Heart right ventricle (tissue), 16 donors: ENCODE data around the gene PALM2AKAP2. TPM values are rescaled to one million over a fixed set of nuclear protein-coding genes. Genes with fewer than 3 reads are reported as not detected.

ENCODE experiments used
- ATAC-seq, 8 donors: fragments of 200-7000 bp; cut with Tn5 transposase; one replicate each; pipeline ENCODE4 v1.9.1; 2020; ENCODE audit warnings: mild to moderate bottlenecking in 8 of 8, moderate library complexity in 8 of 8, moderate number of reproducible peaks in 1 of 8
- DNase-seq, 2 donors: peaks; one replicate each; pipeline ENCODE4 v3.0.0-alpha.2; 2020
- H3K27ac ChIP-seq, 10 donors: fragments of 200-600 bp; sonication (generic) in 2 of 10; one replicate each; pipeline versions ENCODE4 v1.5.0 to v1.8.0; 2020 to 2022; ENCODE audit warnings: mild to moderate bottlenecking in 3 of 10
- H3K27me3 ChIP-seq, 7 donors: fragments of 200-600 bp; one replicate each; pipeline ENCODE4 v1.8.0; 2021 to 2022; ENCODE audit warnings: mild to moderate bottlenecking in 2 of 7
- H3K36me3 ChIP-seq, 9 donors: fragments of 200-600 bp; sonication (generic) in 1 of 9; one replicate each; pipeline versions ENCODE4 v1.5.0 to v1.8.0; 2020 to 2022; ENCODE audit warnings: mild to moderate bottlenecking in 2 of 9
- H3K4me1 ChIP-seq, 9 donors: fragments of 200-600 bp; sonication (generic) in 1 of 9; one replicate each; pipeline versions ENCODE4 v1.5.0 to v1.8.0; 2020 to 2022; ENCODE audit warnings: mild to moderate bottlenecking in 4 of 9
- H3K4me3 ChIP-seq, 10 donors: fragments of 200-600 bp; sonication (generic) in 2 of 10; one replicate each; pipeline versions ENCODE4 v1.5.0 to v1.8.0; 2020 to 2022; ENCODE audit warnings: mild to moderate bottlenecking in 7 of 10, moderate library complexity in 2 of 10
- H3K9me3 ChIP-seq, 11 donors: fragments of 200-600 bp in 10 of 11; sonication (generic) in 2 of 11; one replicate each; pipeline versions ENCODE4 v1.5.0 to v1.8.0; 2013 to 2022; ENCODE audit warnings: mild to moderate bottlenecking in 2 of 11, control low read depth in 1 of 11, moderate library complexity in 1 of 11
- WGBS, 2 donors: extraction: QIAGEN DNeasy Blood & Tissue Kit; methylation state at CpG; one replicate each; pipeline ENCODE4 v1.1.7; 2013; ENCODE audit warnings: inconsistent platforms in 1 of 2; 5-methylcytosine and 5-hydroxymethylcytosine counted together
- intact Hi-C, 10 donors: fragments of 100-400 bp; cut with DNase I; formaldehyde crosslinking; loops; one replicate each; pipeline versions ENCODE4 v1.11.1 to v1.14.2; 2022
- polyA plus RNA-seq, 2 donors: library from polyadenylated mRNA; stranded (reverse); fragments of 200-250 nt; gene quantifications; one replicate each; pipeline ENCODE4 v1.2.3, GENCODE V29; 2013
- total RNA-seq, 10 donors: library from RNA; stranded (reverse); fragmentation: NEBNext Ultra II Directional in 3 of 10; extraction: Animal tissue kit (Norgen Biotek cat#: 25700) in 3 of 10; gene quantifications; one replicate each; pipeline versions ENCODE4 v1.2.1 to v1.2.4, GENCODE V29; 2021 to 2023
- TF ChIP-seq, protein P1 (sequence below), 9 donors: fragments of 200-600 bp; sonication (generic) in 2 of 9; IDR thresholded peaks; one replicate each; pipeline versions ENCODE4 v1.5.0 to v1.8.0; 2021 to 2022; ENCODE audit warnings: antibody characterized with exemption in 9 of 9, mild to moderate bottlenecking in 5 of 9, moderate library complexity in 1 of 9
- donor health status: Arrhythmogenic right ventricular cardiomyopathy.
- donor health status: ischemic (EF 13 %, LVEDD 7.1; RV severe dilation, severe dysfunction).
- donor health status: healthy with polysubstance abuse.
- donor health status: DM: no; HTN: yes; CAD: no.
- donor health status: DM: no; HTN: no; CAD: no.
- donor health status: ischemic (EF 25% LVEDD 6.9; RV normal size, moderate dysfunction).
- donor health status: ischemic (EF 25% LVEDD 5.7; RV mildly dilated, moderate dysfunction).
- donor health status: healthy.
- donor health status: DM: yes; HTN: yes; CAD: no.
- donor health status: Ischemic cardiomyopathy.
- donor health status: ischemic (EF 35%, LVEDD 5.7; RV mildly dilated, moderate dysfunction).
- donor health status: nonischemic (EF 11% LVEDD 7.7; RV severe dilation, severe dysfunction).
- donor health status: DM: yes; HTN: yes; CAD: no.
- donor health status: PGD.
- donor health status: ischemic (EF 29% LVEDD 5.4; RV normal size, mild dysfunction).
- donor health status: nonischemic (EF 23%, LVEDD 6.1; RV moderate dilation, normal function).

Gene PALM2AKAP2
- total and polyA plus RNA-seq, 12 donors: 3.1 to 111 (median 93.6) TPM

DNA sequence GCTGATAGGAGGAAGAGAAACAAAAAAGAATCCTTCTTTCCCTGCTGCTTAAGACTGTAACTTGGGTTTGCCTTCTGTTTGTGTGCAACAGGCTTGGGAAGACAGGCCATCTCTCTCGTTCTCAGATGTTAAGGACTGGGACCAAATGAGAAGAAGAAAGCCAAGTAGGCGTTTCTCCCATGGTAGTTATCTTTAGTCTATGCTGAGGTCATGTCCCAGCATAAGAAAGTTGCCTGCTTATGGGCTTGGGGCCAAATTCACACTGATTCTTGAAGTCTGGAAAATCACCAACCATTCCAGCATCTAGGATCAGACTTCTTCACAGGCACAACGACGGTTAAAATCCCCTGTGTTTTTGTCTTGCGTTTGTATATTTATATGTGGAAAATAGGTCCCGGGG is 44.2 kb upstream of the PALM2AKAP2 start:
- intact Hi-C loops: no loop called here
- Histone ChIP-seq H3K27me3 (no peaks in the 10 kb centered on the region), H3K36me3 (no peaks in the 10 kb centered on the region), H3K27ac (peak overlapping the region in 4 of 10 donors; percentile 9 to 39 (median 22)), H3K9me3 (no peaks in the 10 kb centered on the region), H3K4me3 (no peak overlapping the region), H3K4me1 (peaks cover 0 to 20% (median 12%) of the 10 kb centered on the region in 9 donors)
- TF ChIP-seq, protein P1, sequence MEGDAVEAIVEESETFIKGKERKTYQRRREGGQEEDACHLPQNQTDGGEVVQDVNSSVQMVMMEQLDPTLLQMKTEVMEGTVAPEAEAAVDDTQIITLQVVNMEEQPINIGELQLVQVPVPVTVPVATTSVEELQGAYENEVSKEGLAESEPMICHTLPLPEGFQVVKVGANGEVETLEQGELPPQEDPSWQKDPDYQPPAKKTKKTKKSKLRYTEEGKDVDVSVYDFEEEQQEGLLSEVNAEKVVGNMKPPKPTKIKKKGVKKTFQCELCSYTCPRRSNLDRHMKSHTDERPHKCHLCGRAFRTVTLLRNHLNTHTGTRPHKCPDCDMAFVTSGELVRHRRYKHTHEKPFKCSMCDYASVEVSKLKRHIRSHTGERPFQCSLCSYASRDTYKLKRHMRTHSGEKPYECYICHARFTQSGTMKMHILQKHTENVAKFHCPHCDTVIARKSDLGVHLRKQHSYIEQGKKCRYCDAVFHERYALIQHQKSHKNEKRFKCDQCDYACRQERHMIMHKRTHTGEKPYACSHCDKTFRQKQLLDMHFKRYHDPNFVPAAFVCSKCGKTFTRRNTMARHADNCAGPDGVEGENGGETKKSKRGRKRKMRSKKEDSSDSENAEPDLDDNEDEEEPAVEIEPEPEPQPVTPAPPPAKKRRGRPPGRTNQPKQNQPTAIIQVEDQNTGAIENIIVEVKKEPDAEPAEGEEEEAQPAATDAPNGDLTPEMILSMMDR (IDR thresholded peaks at IDR 0.05): no peak
- ATAC-seq (peak in 7 of 8 donors; percentile 39 to 82 (median 69)), DNase-seq (peak in 1 of 2 donors; percentile 46)
- WGBS, 2 donors: 57 to 65% methylated on average over 6 of the region's 6 CpGs

DNA sequence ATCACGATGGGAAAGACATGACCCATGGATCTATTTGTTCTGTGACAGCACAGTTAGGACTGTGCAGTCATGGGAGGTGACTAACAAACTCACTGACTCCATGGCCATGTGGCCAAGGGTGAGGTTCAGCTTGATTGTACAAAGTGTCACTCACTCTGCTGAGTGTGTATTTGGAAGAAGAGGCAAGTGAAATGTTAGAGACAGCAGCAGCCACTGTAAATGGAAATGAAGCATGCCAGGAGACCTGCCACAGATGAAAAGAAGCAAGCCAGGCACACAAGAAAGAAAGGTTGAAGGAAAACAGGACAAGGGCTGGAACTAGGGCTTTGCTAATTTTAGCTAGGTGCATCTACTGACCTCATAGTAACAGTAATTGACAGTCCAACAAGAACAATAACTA is 42.7 kb upstream of the PALM2AKAP2 start:
- H3K27me3 ChIP-seq: no peaks in the 10 kb centered on the region
- TF ChIP-seq, protein P1 (IDR thresholded peaks at IDR 0.05): no peak
- intact Hi-C loops: no loop called here
- H3K9me3 ChIP-seq: no peaks in the 10 kb centered on the region
- peaks cover 0 to 20% (median 12%) of the 10 kb centered on the region in 9 donors for H3K4me1 ChIP-seq
- H3K4me3 ChIP-seq: no peak overlapping the region
- ATAC-seq (peak in 7 of 8 donors; percentile 41 to 92 (median 77)), DNase-seq (peak in 1 of 2 donors; percentile 28)
- H3K36me3 ChIP-seq: no peaks in the 10 kb centered on the region
- 54 to 63% methylated on average over 1 of the region's 1 CpG for WGBS, 2 donors
- peak overlapping the region in 5 of 10 donors; percentile 10 to 44 (median 15) for H3K27ac ChIP-seq

DNA sequence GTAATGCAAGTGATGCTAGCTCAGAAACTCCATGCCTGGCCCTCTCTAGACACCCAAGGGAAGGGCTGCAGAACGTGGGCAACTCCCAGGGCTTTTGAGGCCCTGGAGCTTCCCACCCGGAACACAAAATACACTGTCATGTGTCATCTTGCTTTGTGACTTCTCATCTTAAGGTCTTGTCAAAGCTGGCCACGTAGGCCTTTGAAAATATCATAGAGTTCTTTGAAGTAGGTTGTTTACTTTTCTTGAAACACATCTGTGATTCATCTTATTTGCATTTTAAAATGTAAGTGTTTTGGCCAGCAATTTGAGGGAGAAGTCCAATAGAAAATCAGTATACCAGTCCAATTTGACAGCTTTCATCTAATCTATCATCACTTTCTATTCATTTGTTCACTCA is 40.2 kb upstream of the PALM2AKAP2 start:
- Histone ChIP-seq H3K27ac (no peak overlapping the region), H3K27me3 (no peaks in the 10 kb centered on the region), H3K4me1 (peaks cover 0 to 35% (median 15%) of the 10 kb centered on the region in 9 donors), H3K9me3 (no peaks in the 10 kb centered on the region), H3K36me3 (no peaks in the 10 kb centered on the region), H3K4me3 (no peak overlapping the region)
- WGBS, 2 donors: 75 to 84% methylated on average over 3 of the region's 3 CpGs
- no peak for DNase-seq
- ATAC-seq: no peak
- intact Hi-C loops: no loop called here
- TF ChIP-seq, protein P1 (IDR thresholded peaks at IDR 0.05): no peak

DNA sequence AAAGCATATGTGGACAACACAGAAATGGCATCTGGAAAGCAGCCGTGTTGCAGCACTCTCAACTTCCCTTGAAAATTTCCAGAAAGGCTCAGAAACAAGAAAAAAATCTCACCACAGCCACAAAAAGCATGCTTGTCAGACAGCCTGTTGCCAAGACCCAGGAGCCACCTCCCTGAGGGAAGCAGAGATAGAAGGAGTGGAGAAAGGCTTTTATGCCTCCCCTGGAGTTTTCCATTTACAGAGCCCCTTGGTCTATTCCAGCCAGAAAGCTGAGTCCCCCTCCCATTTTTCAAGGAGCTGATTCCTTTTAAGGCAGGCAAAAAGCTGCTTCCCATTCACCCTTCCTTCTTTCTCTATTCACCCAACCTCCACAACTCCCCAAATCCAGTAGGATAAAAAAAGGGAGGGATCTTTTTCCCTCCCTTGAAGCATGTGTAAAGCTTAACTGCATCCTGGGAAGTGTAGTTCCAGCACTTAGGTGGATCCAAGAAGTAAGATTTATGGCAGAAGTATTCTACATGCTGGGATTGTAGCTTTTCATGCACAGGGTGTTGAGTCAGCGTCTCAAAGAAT is 37.1 kb upstream of the PALM2AKAP2 start:
- ATAC-seq (peak in 1 of 8 donors; percentile 21), DNase-seq (peak in 1 of 2 donors; percentile 25)
- WGBS, 2 donors: 44 to 49% methylated on average over 2 of the region's 2 CpGs
- intact Hi-C loops: no loop called here
- Histone ChIP-seq H3K9me3 (no peaks in the 10 kb centered on the region), H3K4me1 (peaks cover 0 to 42% (median 12%) of the 10 kb centered on the region in 9 donors), H3K4me3 (no peak overlapping the region), H3K27ac (peak overlapping the region in 1 of 10 donors; percentile 21), H3K36me3 (no peaks in the 10 kb centered on the region), H3K27me3 (no peaks in the 10 kb centered on the region)
- TF ChIP-seq, protein P1 (IDR thresholded peaks at IDR 0.05): no peak
